Superior temporal gyrus (tissue), 1 donor: ENCODE data around the gene TRIO.
A peak's percentile ranks its signal among the peaks of the same experiment; 100 is the strongest.

Source experiments
- DNase-seq: peaks from one replicate; pipeline ENCODE4 v3.0.0-alpha.2; 2016; ENCODE audit errors: extremely low spot score

TRIO gene

DNA sequence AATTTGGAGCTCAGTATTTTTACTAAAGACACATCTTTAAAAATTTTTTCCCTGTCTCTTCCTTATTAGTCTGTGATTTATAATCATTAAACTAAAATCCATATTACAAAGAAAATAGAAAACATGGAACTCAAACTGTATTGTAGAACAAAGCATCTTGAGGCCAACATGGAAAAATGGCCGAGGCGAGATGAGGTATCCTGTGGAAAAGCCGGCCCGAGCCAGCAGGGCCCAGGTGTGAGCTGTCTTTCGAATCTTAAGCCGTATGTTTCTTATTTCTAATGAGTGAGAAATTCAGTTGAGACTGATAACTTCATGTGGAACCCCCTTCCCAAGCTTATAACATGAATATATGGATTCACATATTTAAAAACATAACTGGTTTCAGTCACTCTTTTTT lies 268.1 kb downstream of the TRIO start:
- no peak for DNase-seq

DNA sequence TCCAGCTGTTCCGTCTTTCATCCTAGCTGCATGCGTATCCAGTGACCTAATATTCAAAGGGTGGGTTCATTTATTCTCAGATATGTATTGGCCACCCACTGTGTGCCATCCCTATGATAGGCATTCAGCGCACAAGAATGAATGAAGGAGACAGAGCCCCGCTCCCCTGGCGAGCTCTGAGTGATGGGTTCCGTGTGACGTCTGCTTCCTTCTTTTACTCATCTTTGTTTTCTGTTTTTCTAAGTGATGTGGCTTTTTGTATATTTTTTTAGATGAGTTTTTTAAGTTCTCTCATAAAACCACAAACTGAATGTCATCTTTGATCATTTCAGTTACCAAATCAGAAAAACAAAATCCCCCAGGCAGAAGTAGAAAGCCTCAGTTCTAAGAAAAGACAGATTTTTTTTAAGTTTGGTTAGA lies 270.2 kb downstream of the TRIO start:
- no peak for DNase-seq

DNA sequence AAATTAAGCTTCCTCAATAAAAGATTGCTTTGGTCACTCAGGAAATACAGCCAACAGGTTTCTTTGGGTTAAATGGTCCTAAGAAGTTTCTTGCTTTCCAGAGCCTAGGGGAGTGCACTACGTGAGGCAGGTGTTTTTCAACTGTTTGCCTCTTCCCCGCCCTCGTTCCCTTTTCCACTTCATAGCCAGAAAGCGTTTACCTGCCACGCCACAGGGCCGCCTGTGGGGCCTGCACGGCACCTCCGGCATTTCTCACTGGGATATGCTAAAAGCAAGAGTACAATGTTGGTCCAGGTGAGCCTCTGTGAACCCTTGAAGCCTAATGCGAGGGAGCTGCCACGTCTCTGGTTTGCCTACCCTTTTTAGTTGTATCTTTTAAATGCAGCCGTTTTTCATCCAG lies 270.9 kb downstream of the TRIO start:
- no peak for DNase-seq

DNA sequence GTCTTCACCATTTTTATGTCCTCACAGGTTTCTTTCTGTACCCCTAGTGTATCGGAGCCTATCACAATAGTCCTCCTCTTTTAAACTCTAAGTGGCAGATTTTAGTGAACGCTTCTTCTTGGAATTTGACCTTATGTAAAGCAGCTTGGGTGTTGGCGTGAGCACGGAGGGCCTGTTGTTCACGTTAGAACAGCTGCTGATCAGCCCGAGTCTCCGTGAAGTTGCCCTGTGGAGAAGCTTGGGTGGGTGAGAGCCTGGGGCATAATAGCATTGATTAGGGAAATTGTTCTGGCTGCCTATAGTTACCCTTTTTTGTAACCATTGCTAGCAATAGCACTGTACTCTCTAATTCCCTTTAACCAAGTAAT lies 271.5 kb downstream of the TRIO start:
- peak; percentile 11 for DNase-seq

DNA sequence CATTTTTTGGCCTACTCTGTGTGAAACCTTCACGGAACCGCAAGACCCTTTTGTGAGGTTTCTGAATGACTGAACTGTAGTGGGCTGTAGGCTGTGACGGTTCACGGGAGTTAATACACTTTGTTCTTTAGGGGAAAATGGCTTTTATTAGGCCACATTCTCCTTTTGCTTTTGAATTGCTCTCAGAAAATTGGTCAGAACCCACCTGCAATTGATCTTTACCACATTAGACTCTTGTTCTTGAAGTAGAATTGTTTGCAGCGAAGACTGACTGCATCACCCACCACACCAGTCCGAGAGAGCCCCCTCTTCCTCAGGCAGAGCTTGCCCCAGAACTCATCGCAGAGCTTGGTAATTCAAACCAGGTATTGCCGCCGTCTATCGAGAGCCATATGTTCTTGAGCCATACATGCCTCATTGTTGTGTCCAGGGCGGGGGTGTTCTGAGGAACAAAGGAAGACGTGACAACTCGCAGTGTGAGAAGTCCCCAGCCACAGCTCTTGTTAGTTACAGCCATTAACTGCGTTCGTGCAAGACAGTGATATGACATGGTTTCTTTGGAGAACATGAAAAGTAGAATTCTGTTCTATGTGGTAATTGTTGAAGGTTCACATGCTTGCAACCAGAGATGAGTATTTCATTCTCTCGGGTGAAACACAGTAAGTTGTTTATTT lies 272.0 kb downstream of the TRIO start:
- DNase-seq, result no peak

DNA sequence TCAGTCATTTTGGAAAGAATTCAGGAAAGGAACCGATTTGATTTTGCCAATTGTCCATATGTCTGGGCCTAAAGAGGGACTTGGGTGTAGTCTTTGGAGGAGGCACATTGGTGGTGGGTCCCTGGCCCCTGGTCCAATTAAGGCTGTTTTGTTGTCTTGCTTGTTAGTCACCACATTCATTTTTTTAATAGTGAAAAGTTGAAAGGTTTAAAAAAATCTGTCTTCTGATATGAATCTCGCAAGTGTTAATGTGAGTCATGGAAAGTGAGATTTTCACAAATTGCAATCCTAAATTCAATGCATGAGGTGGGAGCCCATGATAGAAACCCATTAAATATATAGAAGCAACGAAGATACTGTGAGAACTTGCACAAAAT lies 272.5 kb downstream of the TRIO start:
- DNase-seq, result peak; percentile 54

DNA sequence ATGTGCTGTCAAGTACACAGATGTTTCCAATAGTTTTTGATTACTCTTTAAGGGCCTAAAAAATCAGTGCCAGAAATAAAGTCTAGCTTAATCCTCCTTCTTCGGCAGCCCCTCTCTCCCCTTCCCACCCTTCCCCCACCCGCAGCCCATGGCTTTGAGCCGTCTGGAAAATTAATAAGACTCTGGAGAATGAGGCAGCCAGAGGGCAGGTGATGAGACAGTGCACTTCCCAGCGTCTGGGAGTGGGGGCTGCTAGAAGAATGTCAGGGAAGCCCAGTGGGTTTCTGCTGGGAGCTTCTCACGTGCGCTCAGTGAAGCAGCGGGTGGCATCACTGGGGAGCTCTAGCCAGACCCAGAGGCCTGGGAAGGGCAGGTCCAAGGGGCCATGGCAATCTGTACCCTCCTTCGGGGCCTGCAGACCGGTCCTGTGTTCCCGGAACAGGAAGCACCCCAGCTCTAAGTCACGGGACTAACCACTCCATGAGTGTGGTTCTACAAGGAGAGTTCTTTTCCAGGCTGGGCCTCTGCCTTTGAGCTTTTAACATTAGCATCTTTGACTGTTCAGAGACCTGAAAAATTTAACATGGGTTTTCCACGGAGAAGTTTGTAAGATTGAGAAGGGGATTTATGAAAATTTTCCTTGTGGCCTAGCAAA lies 273.6 kb downstream of the TRIO start:
- DNase-seq, result no peak

DNA sequence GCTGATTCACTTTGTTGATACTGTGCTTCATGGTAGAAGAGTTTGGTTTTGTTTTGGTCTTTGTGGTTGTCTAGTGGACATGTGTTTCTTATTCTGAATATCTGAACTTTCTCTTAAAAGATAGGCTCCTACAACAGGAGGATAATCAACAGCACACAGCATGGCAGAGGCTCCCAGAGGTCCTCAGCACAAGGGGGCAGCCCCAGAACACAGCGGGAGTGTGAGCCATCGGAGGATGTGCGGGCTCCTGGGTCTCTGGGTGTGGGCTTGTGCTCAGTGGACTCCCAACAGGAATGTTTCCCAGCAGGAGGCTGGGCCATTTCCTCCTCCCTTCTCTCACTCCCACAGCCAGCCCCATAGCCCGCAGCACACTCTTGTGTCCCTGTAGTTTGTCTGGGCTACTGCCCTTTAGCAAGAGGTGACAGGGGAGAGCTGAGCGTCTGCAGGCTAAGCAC lies 274.2 kb downstream of the TRIO start:
- no peak for DNase-seq

DNA sequence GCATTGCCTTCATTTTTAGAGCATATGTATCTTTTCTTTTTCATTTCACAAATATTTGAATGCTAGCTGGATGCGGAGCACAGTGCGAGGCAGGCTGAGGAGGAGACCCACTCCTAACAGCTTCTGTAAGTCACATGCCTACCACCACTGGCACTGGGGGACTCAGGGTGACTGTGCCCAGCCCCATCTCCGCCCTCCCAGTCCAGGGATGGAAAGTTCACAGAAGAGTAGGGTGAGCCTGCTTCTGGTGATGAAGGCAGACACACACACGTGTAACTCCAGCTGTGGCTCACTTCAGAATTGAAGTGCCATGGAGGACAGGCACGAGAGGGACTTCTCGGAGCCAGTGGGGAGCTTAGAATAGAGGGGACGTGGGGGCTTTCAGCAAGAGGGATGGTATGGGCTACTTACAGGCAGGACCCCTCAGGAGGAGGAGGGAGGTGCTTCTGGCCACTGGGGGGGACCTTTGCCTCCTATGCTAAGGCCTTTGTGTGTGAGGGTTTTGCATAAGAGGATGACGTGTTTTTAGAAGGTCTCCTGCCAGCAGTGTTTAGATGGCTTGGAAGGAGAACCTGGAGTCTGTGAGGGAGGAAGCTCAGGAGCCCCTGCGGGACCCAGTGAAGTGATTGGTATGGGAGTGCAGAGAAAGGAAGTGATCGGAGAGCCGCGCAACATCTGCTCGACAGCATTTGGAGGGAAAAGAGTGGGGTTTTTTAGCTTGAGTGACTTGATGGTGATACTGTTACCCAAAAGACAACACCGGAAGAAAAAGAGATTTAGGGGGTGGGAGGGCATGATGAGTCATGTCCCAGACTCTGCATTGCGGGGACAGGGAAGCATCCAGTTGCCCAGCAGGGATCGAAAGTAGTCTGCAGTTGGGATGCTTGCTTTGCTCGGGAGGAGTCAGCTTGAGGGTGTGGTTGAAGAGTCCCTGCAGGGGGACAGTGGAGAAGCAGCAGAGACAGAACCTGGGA lies 274.9 kb downstream of the TRIO start:
- DNase-seq, result peak; percentile 11

DNA sequence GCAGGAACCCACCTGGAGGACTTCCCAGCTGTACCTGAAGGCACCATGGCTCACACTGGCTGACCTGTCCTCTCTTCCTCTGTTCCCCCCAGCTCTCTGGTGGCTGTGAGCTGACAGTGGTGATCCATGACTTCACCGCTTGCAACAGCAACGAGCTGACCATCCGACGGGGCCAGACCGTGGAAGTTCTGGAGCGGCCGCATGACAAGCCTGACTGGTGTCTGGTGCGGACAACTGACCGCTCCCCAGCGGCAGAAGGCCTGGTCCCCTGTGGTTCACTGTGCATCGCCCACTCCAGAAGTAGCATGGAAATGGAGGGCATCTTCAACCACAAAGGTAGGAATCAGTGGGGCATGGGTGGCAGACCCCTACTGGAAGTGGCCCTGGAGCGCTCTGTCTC lies 276.5 kb downstream of the TRIO start:
- no peak for DNase-seq

DNA sequence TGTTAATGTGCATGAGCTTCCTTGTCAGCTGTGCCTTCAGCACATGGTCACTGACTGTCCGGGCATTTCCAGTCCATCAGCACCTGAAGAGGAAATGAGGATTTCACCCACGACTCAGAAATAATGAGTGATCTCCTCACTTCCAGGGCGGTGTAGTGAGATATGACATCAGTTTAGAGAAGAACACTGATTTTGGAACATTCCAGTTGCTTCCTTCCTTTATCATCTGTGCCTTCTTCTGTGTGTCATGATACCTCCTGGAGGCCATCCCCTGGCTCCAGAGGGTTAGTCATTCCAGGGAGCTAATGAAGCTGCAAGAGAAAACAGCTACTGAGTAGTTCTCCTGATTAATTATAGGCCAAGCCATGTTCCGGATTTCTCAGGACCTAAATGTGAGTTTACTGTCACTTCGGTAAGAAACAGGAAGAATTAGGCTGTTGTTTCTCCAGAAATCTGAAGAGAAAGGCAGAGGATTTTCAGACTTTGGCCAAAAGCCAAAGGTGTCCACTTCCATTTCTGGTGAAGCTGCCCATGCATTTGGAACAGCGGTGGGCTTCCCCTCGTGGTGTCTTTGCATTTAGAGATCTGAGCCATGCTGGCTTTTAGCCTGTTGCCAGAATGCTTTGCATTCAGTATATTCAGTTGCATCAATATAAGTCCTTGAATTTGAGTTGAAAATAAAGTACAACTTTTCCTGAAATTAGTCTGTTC lies 277.1 kb downstream of the TRIO start:
- peak; percentile 48 for DNase-seq

DNA sequence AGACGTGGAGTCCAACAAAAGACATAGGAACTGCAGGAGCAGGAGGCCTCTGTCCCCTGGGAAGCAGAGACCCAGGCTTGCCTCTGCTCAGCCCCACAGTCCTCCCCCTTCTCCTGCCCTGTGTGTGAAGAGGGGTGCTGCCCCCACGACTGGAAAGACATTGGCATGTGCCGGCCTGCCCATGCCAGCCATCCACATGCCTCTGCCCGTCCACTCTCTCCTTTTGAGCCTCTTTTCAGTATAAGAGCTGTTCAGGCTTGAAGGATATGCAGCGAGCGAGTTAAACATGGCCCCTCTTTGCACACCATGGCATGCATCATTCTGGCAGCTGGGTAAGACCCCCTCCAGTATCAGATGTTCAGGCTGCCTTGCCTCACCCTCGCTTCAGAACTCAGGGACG lies 278.7 kb downstream of the TRIO start:
- DNase-seq, result no peak

DNA sequence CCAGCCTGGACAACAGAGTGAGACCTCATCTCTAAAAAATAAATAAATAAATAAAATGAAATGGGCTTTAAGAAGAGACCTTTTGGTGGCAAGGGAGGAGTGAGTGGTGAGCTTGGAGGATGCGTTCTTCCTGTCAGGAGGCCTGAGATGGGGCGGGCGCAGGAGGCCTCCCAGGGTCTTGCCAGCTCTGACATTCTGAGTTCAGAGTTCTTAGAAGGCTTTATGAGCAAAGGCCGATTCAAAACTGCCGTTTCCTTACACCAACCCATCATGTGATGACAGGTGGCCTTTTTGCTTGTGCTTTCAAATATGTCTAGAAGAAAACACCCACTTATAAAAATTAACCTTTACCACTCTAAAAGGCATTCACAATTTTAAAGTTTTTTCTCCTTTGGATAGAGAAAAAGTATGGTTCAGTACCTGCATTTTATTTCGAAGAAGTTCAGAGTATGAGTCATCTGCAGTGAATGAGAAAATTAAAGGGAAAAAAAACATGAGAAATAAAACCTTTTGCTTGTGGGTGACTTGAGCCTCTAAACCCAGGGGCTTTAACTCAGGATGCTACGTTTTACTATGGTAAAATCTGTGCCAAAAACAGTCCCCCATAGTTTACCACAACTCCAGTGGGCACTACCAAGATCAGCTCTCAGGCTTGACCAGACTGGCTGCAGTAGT lies 281.0 kb downstream of the TRIO start:
- no peak for DNase-seq

DNA sequence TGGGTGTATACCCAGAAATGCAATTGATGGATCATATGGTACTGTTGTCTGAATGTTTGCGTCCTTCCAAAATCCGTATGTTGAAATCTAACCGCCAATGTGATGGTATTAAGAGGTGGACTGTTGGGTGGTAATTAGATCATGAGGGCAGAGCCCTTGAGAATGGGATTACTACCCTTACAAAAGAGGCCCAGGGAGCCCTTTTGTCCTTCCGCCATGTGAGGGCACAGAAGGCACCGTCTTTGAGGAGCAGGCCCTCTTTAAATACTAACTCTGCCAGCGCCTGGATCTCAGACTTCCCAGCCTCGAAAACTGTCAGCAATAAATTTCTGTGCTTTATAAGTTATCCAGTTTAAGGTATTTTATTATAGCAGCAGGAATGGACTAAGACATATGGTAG lies 282.4 kb downstream of the TRIO start:
- no peak for DNase-seq

DNA sequence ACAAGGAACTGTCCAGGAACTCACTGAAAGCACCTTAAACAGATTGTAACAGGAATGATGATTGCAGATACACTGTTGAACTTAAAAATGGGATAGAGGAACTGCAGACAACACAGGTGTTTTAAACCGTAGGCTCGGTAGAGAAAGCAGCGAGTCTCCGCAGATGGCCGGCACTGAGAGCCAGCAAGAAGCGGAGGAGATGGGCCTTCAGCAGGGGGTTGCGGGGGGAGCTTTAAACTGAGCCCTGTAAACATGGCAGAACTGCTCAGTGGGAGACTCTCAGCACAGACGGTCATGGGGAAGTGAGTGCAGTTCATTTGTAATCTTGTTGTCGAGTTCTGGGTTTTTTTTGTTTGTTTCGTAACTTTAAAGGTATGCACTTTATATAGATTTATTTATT lies 283.4 kb downstream of the TRIO start:
- DNase-seq, result no peak

DNA sequence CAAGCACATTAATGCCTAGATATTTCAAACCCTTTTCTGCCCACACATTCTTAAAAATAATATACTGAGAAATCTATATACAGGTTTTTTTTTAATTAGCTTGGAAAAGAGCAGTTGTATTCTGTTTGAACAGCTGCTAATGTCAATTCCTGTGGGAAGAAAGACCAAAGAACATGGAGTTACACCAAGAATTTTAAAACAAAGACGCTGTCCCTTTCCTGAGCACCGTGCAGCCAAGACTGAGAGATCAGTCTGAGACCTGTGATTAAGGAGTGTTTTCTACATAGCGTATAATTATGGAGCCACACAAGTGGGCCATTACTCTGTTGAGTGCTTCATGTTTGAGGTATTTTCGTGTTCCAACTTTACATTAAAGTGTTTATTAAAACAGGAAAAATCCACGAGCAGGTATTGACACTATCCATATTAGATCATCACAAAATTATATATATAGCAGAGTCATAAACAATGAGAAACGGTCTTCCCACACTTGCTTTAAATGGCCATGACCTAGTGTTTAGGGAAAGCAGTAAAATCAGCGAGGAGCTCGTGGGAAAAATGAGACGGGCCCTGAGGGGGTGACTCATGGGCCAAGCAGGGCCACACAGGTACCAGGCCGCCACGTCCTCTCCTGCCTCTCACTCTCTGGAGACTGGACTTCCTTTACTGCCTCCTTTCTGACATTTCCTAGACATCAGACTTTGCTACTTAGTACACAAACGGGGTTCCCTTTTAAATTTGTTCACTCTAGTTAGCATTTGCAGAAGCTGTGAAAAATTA lies 285.4 kb downstream of the TRIO start:
- no peak for DNase-seq

DNA sequence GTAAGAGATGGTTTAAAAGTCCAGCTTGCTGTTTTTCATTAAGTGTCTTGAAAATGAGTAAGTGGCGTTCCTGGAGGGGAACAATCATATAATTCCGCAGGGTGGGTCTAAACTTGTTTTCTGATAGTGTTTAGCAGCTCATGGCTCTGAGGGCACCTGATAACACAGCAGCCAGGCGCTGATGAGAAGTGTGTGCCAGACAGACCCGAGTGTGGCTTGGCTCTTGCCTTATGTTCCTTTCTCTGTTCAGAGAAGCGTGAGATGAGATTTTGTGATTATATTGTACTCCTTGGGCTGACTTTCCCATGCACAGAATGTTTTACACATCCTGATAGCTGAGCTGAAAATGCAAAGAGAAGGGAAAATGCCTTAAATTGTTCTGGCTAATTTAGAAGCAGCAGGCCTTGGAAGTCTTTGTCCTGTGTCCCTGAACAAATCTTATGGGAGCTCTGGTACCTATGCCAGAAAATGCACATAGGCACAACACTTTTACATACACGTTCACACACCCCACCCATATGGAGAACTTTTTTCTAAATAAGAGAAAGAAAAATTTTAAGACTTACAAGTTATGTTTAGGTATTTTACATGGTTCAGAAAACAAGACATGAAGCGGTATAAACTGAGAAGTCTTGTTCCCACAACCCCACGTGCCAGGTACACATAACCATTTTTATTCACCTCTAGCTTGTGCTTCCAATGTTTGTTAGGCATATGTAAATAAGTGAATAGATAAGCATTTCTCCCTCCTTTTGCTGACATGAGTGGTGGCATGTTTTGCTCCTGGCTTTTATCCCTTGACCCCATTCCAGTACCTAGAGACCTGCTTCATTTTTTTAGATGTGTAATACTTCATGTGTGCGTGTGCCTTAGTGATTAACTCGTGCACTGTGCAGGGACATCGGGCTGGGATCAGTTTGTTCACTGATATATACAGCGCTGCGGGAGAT lies 286.2 kb downstream of the TRIO start:
- no peak for DNase-seq

DNA sequence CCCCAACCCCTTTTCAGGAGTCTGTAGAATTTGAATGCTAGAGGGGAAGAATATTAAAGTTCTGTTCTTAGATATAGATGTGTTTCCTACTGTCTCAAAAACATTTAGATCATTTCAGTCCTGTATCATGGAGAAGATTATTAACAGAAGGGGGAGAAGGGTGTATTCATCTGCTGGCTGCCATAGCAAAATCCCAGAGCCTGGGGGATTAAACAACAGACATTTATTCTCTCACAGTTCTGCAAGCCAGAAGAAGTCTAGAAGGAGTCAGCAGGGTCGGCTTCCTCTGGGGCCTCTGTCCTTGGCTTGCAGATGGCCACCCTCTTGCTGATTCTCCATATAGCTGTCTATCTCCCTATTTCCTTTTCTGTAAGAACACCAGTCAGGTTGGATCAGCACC lies 288.4 kb downstream of the TRIO start:
- DNase-seq, result no peak

DNA sequence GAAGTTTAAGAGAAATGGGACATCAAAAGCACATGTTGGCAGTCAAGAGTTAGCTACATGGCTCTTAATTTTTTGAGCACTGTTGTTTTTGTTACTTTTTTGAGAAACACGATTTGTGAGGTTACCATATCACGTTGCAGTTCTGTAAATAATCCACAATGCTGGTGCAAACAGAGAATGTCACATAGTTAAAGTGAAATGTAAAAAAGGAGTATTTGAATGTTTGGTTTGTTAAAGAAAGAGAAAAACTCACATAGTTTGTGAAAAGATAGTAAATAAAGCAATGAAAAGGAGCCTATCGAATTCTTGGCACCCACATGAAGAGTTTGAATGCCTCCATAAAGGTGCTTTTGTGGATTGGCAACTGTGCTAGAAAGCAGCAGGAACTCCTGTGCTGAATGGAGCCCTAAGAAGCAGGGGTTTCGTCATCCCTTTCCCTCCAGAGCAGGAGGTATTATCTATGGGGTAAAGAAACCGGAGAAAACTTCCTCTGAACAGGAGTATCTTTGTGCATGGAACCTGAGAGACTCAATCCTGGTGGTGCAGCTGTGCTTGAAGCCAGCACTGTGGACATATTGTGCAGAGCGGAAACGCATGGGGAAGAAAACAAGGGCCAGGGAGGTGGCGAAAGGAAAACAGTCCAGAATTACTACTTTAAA lies 289.9 kb downstream of the TRIO start:
- no peak for DNase-seq
